Measurements from ENCODE around the gene OAF.

OAF gene

DNA sequence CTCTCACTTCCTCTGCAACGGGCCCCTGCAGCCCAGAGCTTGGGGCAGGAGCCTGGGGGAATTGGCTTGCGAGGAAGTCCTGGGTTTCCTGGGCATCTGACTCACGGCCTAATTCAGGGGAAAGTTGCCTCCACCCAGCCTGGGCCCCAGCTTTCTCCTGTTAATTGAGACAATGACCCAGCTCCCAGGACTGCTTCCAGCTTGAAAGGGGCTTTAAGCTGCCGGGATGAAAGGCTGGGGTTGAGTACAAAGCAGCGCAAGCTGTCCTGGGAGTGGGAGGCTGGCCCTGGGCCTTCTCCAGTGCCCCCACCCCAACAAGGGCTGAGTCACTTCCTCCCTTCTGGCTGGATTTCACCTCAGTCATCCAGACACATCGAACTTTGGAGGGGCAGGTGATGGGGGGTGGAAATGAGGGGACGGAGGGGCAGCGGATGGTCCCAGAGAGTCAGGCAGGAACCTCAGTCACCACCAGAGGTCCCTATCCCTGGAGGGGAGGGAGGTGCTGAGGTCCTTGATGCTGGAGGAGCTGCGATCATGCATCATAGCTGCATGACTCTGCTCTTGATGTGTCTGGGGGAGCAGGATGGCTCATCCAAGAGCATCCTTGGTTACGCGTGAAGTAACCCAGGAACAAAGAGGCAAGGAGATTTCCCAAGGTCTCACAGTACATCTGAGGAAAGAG is 30.1 kb upstream of the OAF start:
- no peak overlapping the region for H3K4me3 ChIP-seq (ENCODE audit: low read length)
- DNase-seq (ENCODE audit: low read depth) = peak; percentile 68

DNA sequence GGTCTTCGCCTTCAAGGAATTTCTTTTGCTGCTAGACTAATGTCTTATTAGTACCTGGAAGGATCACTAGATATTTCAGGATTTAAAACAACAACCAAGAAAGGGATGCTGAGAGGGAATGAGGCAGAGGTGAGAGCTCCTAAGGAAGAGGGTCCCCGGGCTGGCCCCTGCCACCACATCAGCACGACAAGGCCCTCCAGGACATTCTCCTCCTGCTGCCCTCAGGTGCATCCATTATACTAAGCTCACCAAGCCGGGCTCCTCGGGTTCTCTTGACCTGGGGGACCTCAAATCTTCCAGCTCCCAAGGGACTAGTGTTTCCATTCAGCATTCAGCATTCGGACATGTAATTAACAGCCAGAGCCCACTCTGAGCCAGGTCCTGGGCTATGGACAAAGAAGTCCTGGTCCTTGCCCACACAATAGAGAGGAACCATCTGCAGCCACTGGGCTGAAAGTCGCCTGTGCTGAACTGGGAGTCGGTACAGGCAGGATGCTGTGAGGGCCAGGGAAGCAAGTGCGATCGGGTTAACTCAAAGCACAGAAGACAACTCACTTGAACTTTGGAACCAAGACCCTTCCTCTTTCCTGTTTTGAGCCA is 29.4 kb upstream of the OAF start:
- TF ChIP-seq, protein P1, sequence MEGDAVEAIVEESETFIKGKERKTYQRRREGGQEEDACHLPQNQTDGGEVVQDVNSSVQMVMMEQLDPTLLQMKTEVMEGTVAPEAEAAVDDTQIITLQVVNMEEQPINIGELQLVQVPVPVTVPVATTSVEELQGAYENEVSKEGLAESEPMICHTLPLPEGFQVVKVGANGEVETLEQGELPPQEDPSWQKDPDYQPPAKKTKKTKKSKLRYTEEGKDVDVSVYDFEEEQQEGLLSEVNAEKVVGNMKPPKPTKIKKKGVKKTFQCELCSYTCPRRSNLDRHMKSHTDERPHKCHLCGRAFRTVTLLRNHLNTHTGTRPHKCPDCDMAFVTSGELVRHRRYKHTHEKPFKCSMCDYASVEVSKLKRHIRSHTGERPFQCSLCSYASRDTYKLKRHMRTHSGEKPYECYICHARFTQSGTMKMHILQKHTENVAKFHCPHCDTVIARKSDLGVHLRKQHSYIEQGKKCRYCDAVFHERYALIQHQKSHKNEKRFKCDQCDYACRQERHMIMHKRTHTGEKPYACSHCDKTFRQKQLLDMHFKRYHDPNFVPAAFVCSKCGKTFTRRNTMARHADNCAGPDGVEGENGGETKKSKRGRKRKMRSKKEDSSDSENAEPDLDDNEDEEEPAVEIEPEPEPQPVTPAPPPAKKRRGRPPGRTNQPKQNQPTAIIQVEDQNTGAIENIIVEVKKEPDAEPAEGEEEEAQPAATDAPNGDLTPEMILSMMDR (IDR thresholded peaks at IDR 0.05; ENCODE audit: insufficient read depth, low read depth, low read length, missing control alignments) = no peak
- DNase-seq (ENCODE audit: low read depth) = no peak
- H3K4me3 ChIP-seq (ENCODE audit: low read length) = no peak overlapping the region

More for the DNA sequence above, 30.1 kb upstream of the OAF start:
- TF ChIP-seq, protein P1 (IDR thresholded peaks at IDR 0.05; ENCODE audit: insufficient read depth, low read depth, low read length, missing control alignments) = no peak

DNA sequence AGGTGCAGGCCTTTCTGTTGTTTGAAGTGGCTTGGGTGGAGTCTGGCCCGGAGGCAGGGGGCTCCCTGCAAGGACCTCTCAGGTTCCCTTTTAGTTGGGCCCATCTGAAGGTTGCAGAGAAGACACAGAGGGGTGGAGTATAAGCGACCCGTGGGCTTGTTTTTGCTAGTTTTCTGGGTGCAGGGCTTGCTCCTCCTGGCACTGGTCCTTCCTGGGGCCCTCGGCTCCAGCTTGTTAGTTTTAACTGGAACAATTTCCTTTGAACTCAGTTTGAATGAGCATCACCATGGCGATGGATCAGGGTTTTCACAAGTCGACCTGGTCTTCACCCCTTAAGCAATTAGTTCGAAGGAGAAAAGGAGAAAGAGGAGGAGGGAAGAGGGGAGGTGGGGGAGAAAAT is 28.5 kb upstream of the OAF start:
- DNase-seq (ENCODE audit: low read depth) = no peak
- H3K4me3 ChIP-seq (ENCODE audit: low read length) = no peak overlapping the region
- TF ChIP-seq, protein P1 (IDR thresholded peaks at IDR 0.05; ENCODE audit: insufficient read depth, low read depth, low read length, missing control alignments) = no peak

DNA sequence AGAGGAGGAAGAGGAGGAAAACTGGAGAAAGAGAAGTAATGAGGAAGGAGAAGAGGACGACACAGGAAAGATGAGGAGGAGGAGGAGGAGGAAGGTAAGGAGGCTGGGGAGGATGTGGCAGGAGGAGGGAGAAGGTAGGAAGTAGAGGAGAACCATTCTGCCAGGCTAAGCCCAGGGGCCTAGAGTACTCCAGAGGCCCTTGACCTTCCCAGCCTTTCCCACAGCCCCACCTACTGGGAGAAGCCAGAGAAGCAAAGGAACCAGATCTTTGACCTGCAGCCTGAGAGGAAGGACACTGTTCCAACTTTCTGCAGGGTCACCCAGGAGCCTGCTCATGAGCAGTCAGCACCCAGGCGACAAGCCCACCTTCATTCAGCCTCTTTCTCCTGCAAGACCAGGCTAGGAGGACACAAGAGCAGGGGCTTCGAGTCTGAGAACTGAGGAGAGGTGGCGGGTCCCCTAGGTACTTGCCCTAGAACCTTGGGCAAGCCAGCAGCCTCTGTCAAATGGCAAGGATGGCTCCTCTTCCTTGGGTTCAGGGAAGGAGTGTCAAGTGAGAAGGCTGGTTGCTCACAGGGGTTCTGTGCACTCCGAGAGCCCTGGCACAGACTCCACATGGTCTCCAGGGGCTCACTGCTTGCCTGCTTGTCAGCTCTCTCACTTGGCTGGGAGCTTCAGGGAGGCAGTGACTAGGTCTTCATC is 27.9 kb upstream of the OAF start:
- H3K4me3 ChIP-seq (ENCODE audit: low read length) = no peak overlapping the region
- TF ChIP-seq, protein P1 (IDR thresholded peaks at IDR 0.05; ENCODE audit: insufficient read depth, low read depth, low read length, missing control alignments) = peak; percentile 53
- peak; percentile 27 for DNase-seq (ENCODE audit: low read depth)

DNA sequence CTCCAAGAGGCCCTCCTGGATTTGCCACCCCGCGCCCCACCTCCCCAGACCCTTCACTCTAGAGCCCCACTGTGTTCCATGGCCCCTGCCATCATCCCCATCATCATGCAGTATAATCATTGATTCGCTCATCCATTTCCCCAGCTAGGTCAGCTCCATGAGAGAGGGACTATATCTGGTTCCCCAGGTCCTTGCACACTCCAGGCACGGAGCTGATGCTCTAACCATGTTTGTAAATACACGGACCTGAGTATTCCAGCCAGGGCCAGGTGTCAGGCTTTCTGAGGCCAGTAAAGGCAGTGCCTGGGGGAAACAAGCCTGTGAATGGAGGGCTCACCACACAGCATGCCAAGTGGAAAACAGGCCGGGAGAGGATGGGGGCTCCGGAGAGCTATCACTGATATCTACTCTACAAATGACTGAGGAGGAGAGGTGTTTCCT is 27.1 kb upstream of the OAF start:
- TF ChIP-seq, protein P1 (IDR thresholded peaks at IDR 0.05; ENCODE audit: insufficient read depth, low read depth, low read length, missing control alignments) = no peak
- H3K4me3 ChIP-seq (ENCODE audit: low read length) = no peak overlapping the region
- no peak for DNase-seq (ENCODE audit: low read depth)

DNA sequence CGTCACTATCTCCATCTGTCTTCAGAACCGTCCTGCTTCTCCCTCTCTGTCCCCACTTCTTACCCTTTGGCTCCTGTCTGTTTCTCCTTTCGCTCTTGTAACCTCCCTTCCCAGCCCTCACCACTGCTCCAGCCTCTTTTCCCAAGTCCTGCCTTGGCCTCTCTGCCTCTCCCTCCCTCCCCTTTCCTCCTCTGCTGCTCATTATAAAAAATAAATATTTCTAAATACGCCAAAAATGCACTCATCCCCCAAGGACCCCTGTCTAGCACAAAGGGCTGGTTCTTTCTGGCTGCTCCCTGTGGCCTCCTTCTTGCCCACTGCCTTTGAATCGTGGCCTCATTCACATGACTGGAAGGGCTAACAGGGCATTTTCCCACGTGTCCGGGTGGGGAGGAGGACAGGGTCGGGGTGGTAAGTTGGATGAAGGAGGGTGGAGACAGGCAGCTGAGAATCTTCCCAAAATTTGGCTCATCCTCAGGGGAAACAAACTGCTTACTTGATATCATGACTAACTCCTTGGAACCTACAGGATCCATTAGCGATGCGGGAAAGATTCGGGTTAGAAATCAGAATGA is 26.4 kb upstream of the OAF start:
- DNase-seq (ENCODE audit: low read depth) = no peak
- no peak overlapping the region for H3K4me3 ChIP-seq (ENCODE audit: low read length)
- TF ChIP-seq, protein P1 (IDR thresholded peaks at IDR 0.05; ENCODE audit: insufficient read depth, low read depth, low read length, missing control alignments) = no peak

All from epithelial cell of esophagus (primary cell).